H9 (cell line): ENCODE results near the gene BMP8A. TPM values are rescaled to one million over a fixed set of nuclear protein-coding genes. Genes with fewer than 3 reads are reported as not detected.

Experiments used
- DNase-seq: peaks from one replicate; pipeline ENCODE4 v3.0.0-alpha.2; 2017
- H2AFZ ChIP-seq: one replicate; pipeline ENCODE4 v1.6.1; 2013; ENCODE audit warnings: mild to moderate bottlenecking, low read length, control low read depth, moderate library complexity
- H2AK5ac ChIP-seq: 2 replicates; pipeline ENCODE4 v1.6.1; 2013; ENCODE audit warnings: low read length, control low read depth, mixed read lengths; ENCODE audit not compliant: insufficient read length
- H2BK120ac ChIP-seq: one replicate; pipeline ENCODE4 v1.6.1; 2013; ENCODE audit warnings: low read depth, mild to moderate bottlenecking, low read length, control low read depth, inconsistent platforms; ENCODE audit not compliant: poor library complexity, severe bottlenecking
- H2BK12ac ChIP-seq: 2 replicates; pipeline ENCODE4 v1.6.1; 2013; ENCODE audit warnings: low read length, control low read depth, mixed read lengths, low read depth; ENCODE audit not compliant: insufficient read length
- H2BK15ac ChIP-seq: 2 replicates; pipeline ENCODE4 v1.6.1; 2013; ENCODE audit warnings: low read depth, low read length, control low read depth
- H2BK20ac ChIP-seq: one replicate; pipeline ENCODE4 v1.6.1; 2013; ENCODE audit warnings: low read depth, mild to moderate bottlenecking, low read length, control low read depth, inconsistent platforms; ENCODE audit not compliant: poor library complexity, severe bottlenecking
- H2BK5ac ChIP-seq: 2 replicates; pipeline ENCODE4 v1.6.1; 2013; ENCODE audit warnings: low read length, control low read depth, mixed read lengths; ENCODE audit not compliant: insufficient read length
- H3K14ac ChIP-seq: 2 replicates; pipeline ENCODE4 v1.6.1; 2013; ENCODE audit warnings: low read length, control low read depth; ENCODE audit not compliant: insufficient read depth
- H3K18ac ChIP-seq: 2 replicates; pipeline ENCODE4 v1.6.1; 2013; ENCODE audit warnings: low read depth, mild to moderate bottlenecking, mixed read lengths, low read length, control low read depth; ENCODE audit not compliant: insufficient read length
- H3K23ac ChIP-seq: 2 replicates; pipeline ENCODE4 v1.6.1; 2013; ENCODE audit warnings: low read length, control low read depth, mixed read lengths, low read depth; ENCODE audit not compliant: insufficient read length
- H3K23me2 ChIP-seq: 2 replicates; pipeline ENCODE4 v1.6.1; 2013; ENCODE audit warnings: low read depth, mild to moderate bottlenecking, mixed read lengths, low read length, control low read depth; ENCODE audit not compliant: insufficient read length, poor library complexity, severe bottlenecking
- H3K27ac ChIP-seq: 2 replicates; pipeline ENCODE4 v1.5.1; 2013; ENCODE audit warnings: low read length, control low read depth, mixed read lengths, low read depth; ENCODE audit not compliant: insufficient read length
- H3K27me3 ChIP-seq: 2 replicates; pipeline ENCODE4 v1.6.1; 2013; ENCODE audit warnings: low read length, control low read depth, inconsistent platforms; ENCODE audit not compliant: insufficient read depth
- H3K4ac ChIP-seq: 2 replicates; pipeline ENCODE4 v1.6.1; 2013; ENCODE audit warnings: low read depth, mild to moderate bottlenecking, control low read depth, inconsistent platforms, low read length, moderate library complexity
- H3K4me1 ChIP-seq: 2 replicates; pipeline ENCODE4 v1.6.1; 2013; ENCODE audit warnings: low read length, control low read depth, inconsistent platforms; ENCODE audit not compliant: insufficient read depth
- H3K4me2 ChIP-seq: 2 replicates; pipeline ENCODE4 v1.6.1; 2013; ENCODE audit warnings: low read length, control low read depth, mixed read lengths; ENCODE audit not compliant: insufficient read length, insufficient read depth
- H3K56ac ChIP-seq: 2 replicates; pipeline ENCODE4 v1.6.1; 2013; ENCODE audit warnings: low read depth, mild to moderate bottlenecking, mixed read lengths, low read length, control low read depth; ENCODE audit not compliant: insufficient read length
- H3K79me1 ChIP-seq: 2 replicates; pipeline ENCODE4 v1.6.1; 2013; ENCODE audit warnings: low read depth, mild to moderate bottlenecking, moderate library complexity, low read length, control low read depth, inconsistent platforms; ENCODE audit not compliant: insufficient read depth, poor library complexity, severe bottlenecking
- H3K79me2 ChIP-seq: 2 replicates; pipeline ENCODE4 v1.6.1; 2013; ENCODE audit warnings: low read length, control low read depth, inconsistent platforms; ENCODE audit not compliant: insufficient read depth
- H3K9ac ChIP-seq: 2 replicates; pipeline ENCODE4 v1.6.1; 2013; ENCODE audit warnings: low read length, control low read depth, mixed read lengths; ENCODE audit not compliant: insufficient read length; ENCODE audit errors: extremely low read depth
- H3K9me3 ChIP-seq: one replicate; pipeline ENCODE4 v1.6.1; 2013; ENCODE audit warnings: low read depth, low read length, inconsistent platforms; ENCODE audit not compliant: control insufficient read depth
- H3T11ph ChIP-seq: one replicate; pipeline ENCODE4 v1.6.1; 2013; ENCODE audit warnings: mild to moderate bottlenecking, low read length, control low read depth, inconsistent platforms
- H4K20me1 ChIP-seq: one replicate; pipeline ENCODE4 v1.6.1; 2013; ENCODE audit not compliant: control insufficient read depth, insufficient read length, insufficient read depth
- H4K5ac ChIP-seq: 2 replicates; pipeline ENCODE4 v1.6.1; 2013; ENCODE audit warnings: low read depth, mild to moderate bottlenecking, mixed read lengths, low read length, control low read depth; ENCODE audit not compliant: insufficient read length
- H4K8ac ChIP-seq: replicated peaks from 2 replicates; pipeline ENCODE4 v1.6.1; 2013; ENCODE audit warnings: low read length, control low read depth, mixed read lengths, low read depth; ENCODE audit not compliant: insufficient read length
- H4K91ac ChIP-seq: 2 replicates; pipeline ENCODE4 v1.6.1; 2013; ENCODE audit warnings: low read depth, mild to moderate bottlenecking, moderate library complexity, mixed read lengths, low read length, control low read depth; ENCODE audit not compliant: insufficient read length
- H3K27ac Mint-ChIP-seq, 3 experiments: 2 replicates in 2 of 3; 3 replicates in 1 of 3; pipeline ENCODE4 v1.8.0; 2020 to 2021; ENCODE audit warnings: mixed read lengths in 3 of 3, mild to moderate bottlenecking in 1 of 3, moderate library complexity in 1 of 3
- H3K27me3 Mint-ChIP-seq: 2 replicates; pipeline ENCODE4 v1.8.0; 2021; ENCODE audit warnings: low read depth, mild to moderate bottlenecking, moderate library complexity, mixed read lengths
- H3K36me3 Mint-ChIP-seq, 3 experiments: 2 replicates in 2 of 3; 3 replicates in 1 of 3; pipeline ENCODE4 v1.8.0; 2020 to 2021; ENCODE audit warnings: low read depth in 3 of 3, mixed read lengths in 3 of 3; ENCODE audit not compliant: insufficient read depth in 1 of 3
- H3K4me1 Mint-ChIP-seq, 2 experiments: 2 replicates each; pipeline ENCODE4 v1.8.0; 2020; ENCODE audit warnings: mixed read lengths in 2 of 2
- H3K4me3 Mint-ChIP-seq, 2 experiments: 2 replicates in 1 of 2; 3 replicates in 1 of 2; pipeline ENCODE4 v1.8.0; 2020 to 2021; ENCODE audit warnings: mild to moderate bottlenecking in 2 of 2, mixed read lengths in 2 of 2, moderate library complexity in 1 of 2
- H3K9me3 Mint-ChIP-seq, 2 experiments: 2 replicates in 1 of 2; 3 replicates in 1 of 2; pipeline ENCODE4 v1.8.0; 2020; ENCODE audit warnings: mild to moderate bottlenecking in 2 of 2, mixed read lengths in 2 of 2, moderate library complexity in 1 of 2
- WGBS: extraction: QIAGEN DNeasy Blood & Tissue Kit; methylation state at CpG from one replicate; pipeline ENCODE4 v1.1.7; 2013; ENCODE audit warnings: missing lambda C conversion rate, low lambda C conversion rate, mixed read lengths; ENCODE audit not compliant: insufficient read length; ENCODE audit errors: extremely low coverage; 5-methylcytosine and 5-hydroxymethylcytosine counted together
- total RNA-seq: library from RNA; stranded (reverse); gene quantifications from 2 replicates; pipeline ENCODE4 v1.2.1, GENCODE V29; 2021
- TF ChIP-seq, protein P1 (sequence below): fragments of 200-600 bp; sonication (generic); conservative IDR thresholded peaks from 3 replicates; pipeline ENCODE4 v1.8.0; 2021; ENCODE audit warnings: antibody characterized with exemption, mild to moderate bottlenecking

BMP8A gene
- total RNA-seq, 1 experiment from 2014 or later: 0.52 TPM

- Mint-ChIP-seq H3K36me3 (no peaks in the 10 kb centered on the region), H3K4me1 (peaks cover 10 to 11% of the 10 kb centered on the region in 2 experiments), H3K9me3 (no peaks in the 10 kb centered on the region), H3K27me3 (peaks cover 18% of the 10 kb centered on the region), H3K27ac (no peak overlapping the region), H3K4me3 (no peak overlapping the region; a peak in 1 of 5 replicates)
- Histone ChIP-seq H3K27me3 (no peaks in the 10 kb centered on the region), H3K79me1 (no peaks in the 10 kb centered on the region), H3K23ac (no peak overlapping the region), H3K4ac (no peak overlapping the region), H3T11ph (no peak overlapping the region), H2BK20ac (no peak overlapping the region), H2AK5ac (no peak overlapping the region), H4K20me1 (no peaks in the 10 kb centered on the region), H2BK12ac (no peak overlapping the region), H4K8ac (no peak overlapping the region), H3K14ac (no peak overlapping the region), H4K91ac (no peak overlapping the region), H2AFZ (no peak overlapping the region), H2BK120ac (no peak overlapping the region), H4K5ac (no peak overlapping the region), H3K4me2 (no peak overlapping the region), H3K56ac (no peak overlapping the region), H3K9ac (no peak overlapping the region), H3K27ac (no peak overlapping the region), H3K79me2 (no peaks in the 10 kb centered on the region), H3K23me2 (no peaks in the 10 kb centered on the region), H3K4me1 (no peaks in the 10 kb centered on the region), H2BK15ac (no peak overlapping the region), H2BK5ac (no peak overlapping the region), H3K9me3 (no peaks in the 10 kb centered on the region), H3K18ac (no peak overlapping the region)
- WGBS: no CpG with 5 or more reads among the region's 6 CpGs
- TF ChIP-seq, protein P1, sequence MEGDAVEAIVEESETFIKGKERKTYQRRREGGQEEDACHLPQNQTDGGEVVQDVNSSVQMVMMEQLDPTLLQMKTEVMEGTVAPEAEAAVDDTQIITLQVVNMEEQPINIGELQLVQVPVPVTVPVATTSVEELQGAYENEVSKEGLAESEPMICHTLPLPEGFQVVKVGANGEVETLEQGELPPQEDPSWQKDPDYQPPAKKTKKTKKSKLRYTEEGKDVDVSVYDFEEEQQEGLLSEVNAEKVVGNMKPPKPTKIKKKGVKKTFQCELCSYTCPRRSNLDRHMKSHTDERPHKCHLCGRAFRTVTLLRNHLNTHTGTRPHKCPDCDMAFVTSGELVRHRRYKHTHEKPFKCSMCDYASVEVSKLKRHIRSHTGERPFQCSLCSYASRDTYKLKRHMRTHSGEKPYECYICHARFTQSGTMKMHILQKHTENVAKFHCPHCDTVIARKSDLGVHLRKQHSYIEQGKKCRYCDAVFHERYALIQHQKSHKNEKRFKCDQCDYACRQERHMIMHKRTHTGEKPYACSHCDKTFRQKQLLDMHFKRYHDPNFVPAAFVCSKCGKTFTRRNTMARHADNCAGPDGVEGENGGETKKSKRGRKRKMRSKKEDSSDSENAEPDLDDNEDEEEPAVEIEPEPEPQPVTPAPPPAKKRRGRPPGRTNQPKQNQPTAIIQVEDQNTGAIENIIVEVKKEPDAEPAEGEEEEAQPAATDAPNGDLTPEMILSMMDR: no peak
- DNase-seq: no peak
Observed at GRCh38 chr1:39508266-39508665, 16.8 kb downstream of the BMP8A start.
